SK-N-SH (cell line): ENCODE measurements around the gene CIITA.

Source experiments
- CTCF ChIP-seq: fragments of 200-600 bp; sonication (generic); IDR thresholded peaks from 2 replicates; pipeline ENCODE4 v1.6.1; 2017; ENCODE audit warnings: antibody characterized with exemption, mild to moderate bottlenecking, moderate library complexity
- POLR2AphosphoS5 ChIP-seq: IDR thresholded peaks from 2 replicates; pipeline ENCODE4 v1.6.1; 2012; ENCODE audit warnings: low read depth, low read length

GRCh38 chr16:10870808-10871156 lies 6.2 kb upstream of the CIITA start:
- TF ChIP-seq POLR2AphosphoS5 = no peak
- TF ChIP-seq CTCF = no peak
